Hair follicle dermal papilla cell (primary cell): ENCODE results near the gene RBBP7. TPM values are rescaled to one million over a fixed set of nuclear protein-coding genes. Genes with fewer than 3 reads are reported as not detected.

Source experiments
- small RNA-seq: library from RNA; depleted of rRNA; stranded (forward); fragments of <200 nt; gene quantifications from one replicate; pipeline ENCODE3, GENCODE V24; 2012
- total RNA-seq: library from RNA; depleted of rRNA; stranded (reverse); fragments of >200 nt; gene quantifications from 2 replicates; pipeline ENCODE4 v1.2.3, GENCODE V29; 2012

The RBBP7 gene
- 70.1 and 77.7 TPM in 2 replicates for total RNA-seq

GRCh38 chrX:16870095-16870861 lies at the start of gene RBBP7:
TSS of gene RBBP7 (minus strand) at chrX:16870362. CDS start at chrX:16870053, 309 bp downstream.

Small RNAs within 50 kb of the gene (small RNA-seq; reads per million reads assigned to genes)
- gene RF00019 (not detected), gene RNU4-6P (not detected), gene RPL12P49 (not detected)

Other genes starting within 250 kb of the RBBP7 start
- not detected in 2 replicates for gene S100G, start 220.2 kb downstream of the RBBP7 start, total RNA-seq
- gene CTPS2, start 157.7 kb downstream of the RBBP7 start, total RNA-seq = 7.8 and 11.8 TPM in 2 replicates
- gene SYAP1, start 150.8 kb downstream of the RBBP7 start, total RNA-seq = 32.5 and 36.3 TPM in 2 replicates
- gene TXLNG, start 83.9 kb downstream of the RBBP7 start, total RNA-seq = 8.9 and 10.7 TPM in 2 replicates
- 2.6 and 3.8 TPM in 2 replicates for gene REPS2, start 76.3 kb upstream of the RBBP7 start, total RNA-seq